ENCODE measurements around the gene KCNQ1OT1. TPM values are rescaled to one million over a fixed set of nuclear protein-coding genes. Genes with fewer than 3 reads are reported as not detected.

The KCNQ1OT1 gene
- total RNA-seq, 1 donor from 2014 or later: 6.8 TPM

DNA sequence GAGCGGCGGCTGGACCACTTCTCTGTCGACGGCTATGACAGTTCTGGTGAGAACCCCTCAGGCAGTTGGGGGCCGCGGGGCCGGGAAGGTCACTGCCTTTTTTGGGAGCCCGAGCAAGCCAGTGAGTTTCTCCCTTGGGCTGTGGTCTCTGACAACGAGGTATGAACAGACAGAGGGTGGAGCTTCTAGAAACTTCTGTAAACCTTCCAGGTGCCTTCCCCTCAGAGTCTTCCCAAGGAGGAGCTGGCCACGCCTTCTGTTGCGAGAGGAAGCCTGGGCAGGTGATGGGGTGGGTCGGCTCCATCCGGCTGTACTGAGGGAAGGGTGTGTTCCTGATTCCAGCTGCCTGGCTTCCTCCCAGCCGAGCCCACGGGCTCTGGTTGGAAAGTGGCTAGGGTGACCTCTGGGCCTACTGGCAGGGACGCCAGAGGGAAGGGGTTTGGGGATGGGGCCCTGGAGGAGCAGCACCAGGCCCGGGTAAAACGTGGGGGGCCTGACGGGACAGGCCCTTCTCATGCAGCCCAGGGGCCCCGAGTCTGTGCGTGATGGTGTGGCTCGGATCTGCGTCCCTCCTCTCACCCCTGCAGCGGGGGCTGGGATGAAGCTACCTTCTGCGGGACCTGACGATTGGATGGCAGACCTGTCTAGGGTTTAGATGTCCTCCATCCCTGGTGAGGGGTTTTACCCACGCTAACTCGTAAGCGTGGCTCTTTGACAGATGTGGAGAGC, 110.8 kb downstream of the KCNQ1OT1 start:
- no peak overlapping the region for H3K9ac ChIP-seq (ENCODE audit: low read depth in 1 of 3, low read length in 3 of 3)
- peaks cover 0 to 2% (median 0%) of the 10 kb centered on the region in 3 donors for H3K4me1 ChIP-seq (ENCODE audit: control insufficient read depth in 3 of 3, insufficient read depth in 3 of 3, low read length in 3 of 3)
- no peaks in the 10 kb centered on the region for H3K9me3 ChIP-seq (ENCODE audit: control insufficient read depth in 3 of 3, low read length in 3 of 3)
- no peak overlapping the region for H3K4me3 ChIP-seq (ENCODE audit: low read length in 3 of 3)
- peaks cover 0 to 8% (median 7%) of the 10 kb centered on the region in 3 donors for H3K27me3 ChIP-seq (ENCODE audit: control insufficient read depth in 3 of 3, insufficient read depth in 3 of 3, low read length in 3 of 3)
- H3K36me3 ChIP-seq (ENCODE audit: control insufficient read depth in 3 of 3, insufficient read depth in 3 of 3, low read length in 3 of 3): no peaks in the 10 kb centered on the region
- H3K27ac ChIP-seq (ENCODE audit: low read depth, low read length): no peak overlapping the region

DNA sequence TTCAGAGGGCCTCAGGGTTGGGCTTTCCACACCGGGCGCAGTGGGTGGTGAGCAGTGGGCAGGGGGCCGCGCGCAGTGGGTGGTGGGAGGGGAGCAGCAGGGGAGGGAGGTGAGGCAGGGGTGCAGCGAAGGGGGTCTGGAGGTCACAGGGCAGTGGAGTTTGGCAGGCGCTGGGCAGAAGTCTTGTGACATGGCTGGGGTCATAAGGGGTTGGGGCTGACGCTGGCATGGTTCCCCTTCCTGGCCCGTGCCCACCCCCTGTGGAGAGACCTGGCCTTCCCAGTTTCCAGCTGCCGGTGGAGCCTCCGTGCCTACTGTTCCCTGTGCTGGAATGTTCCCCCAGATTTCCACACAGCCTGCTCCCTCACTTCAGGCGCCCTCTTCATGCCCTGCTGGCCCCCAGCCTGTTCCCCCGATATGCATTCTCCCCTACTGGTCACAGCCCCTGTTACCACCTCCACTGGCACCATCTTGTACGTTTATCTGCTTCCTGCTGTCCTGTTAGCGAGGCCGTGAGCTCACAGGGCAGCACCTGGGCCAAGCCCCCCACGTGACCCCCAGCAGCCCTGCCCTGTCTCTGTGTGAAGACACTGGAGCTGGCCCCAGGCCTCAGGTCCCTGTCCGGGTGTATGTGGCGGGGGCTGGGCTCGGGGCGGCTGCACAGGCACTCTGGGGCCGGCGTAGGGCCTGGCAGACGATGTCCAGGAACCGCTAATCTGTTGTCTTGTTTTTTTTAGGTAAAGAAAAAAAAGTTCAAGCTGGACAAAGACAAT, 111.6 kb downstream of the KCNQ1OT1 start:
- H3K27me3 ChIP-seq (ENCODE audit: control insufficient read depth in 3 of 3, insufficient read depth in 3 of 3, low read length in 3 of 3): peaks cover 0 to 8% (median 7%) of the 10 kb centered on the region in 3 donors
- no peak overlapping the region for H3K9ac ChIP-seq (ENCODE audit: low read depth in 1 of 3, low read length in 3 of 3)
- no peaks in the 10 kb centered on the region for H3K9me3 ChIP-seq (ENCODE audit: control insufficient read depth in 3 of 3, low read length in 3 of 3)
- H3K4me1 ChIP-seq (ENCODE audit: control insufficient read depth in 3 of 3, insufficient read depth in 3 of 3, low read length in 3 of 3): peaks cover 0 to 2% (median 0%) of the 10 kb centered on the region in 3 donors
- no peak overlapping the region for H3K27ac ChIP-seq (ENCODE audit: low read depth, low read length)
- H3K4me3 ChIP-seq (ENCODE audit: low read length in 3 of 3): no peak overlapping the region
- no peaks in the 10 kb centered on the region for H3K36me3 ChIP-seq (ENCODE audit: control insufficient read depth in 3 of 3, insufficient read depth in 3 of 3, low read length in 3 of 3)

DNA sequence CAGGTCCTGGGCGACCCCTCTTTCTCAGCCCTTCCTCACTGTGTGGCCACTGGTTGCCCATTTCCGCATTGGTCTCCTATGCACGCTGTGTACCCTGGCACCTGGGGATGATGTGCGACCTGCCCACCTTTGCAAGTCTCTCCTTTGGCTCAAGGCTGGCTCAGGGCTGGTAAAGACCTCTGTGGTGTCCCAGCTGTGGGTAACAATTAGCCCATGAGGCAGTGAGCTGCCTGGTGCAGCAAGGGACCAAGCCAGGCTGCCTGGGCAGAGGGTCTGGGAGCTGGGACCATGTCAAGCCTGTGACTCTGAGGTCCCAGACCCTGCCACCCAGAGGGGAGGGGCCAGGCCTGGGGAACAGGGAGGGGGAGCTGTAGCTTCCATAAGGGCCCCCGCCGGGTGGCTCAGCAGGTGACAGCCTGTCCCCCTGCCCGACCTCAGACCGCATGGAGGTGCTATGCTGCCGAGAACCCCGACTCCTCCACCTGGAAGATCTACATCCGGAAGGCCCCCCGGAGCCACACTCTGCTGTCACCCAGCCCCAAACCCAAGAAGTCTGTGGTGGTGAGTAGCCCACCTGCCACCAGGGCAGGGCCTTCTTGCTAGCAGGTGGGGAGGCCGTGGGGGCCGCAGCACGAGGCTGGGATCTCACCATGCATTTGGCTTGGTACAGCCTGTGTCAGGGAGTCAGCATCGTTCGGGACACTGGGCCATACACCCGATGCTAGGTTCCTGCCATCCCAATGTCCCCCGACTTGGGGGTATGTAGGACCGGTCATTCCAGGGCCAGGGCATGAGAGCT, 112.5 kb downstream of the KCNQ1OT1 start:
- no peak overlapping the region for H3K4me3 ChIP-seq (ENCODE audit: low read length in 3 of 3)
- no peaks in the 10 kb centered on the region for H3K36me3 ChIP-seq (ENCODE audit: control insufficient read depth in 3 of 3, insufficient read depth in 3 of 3, low read length in 3 of 3)
- no peak overlapping the region for H3K9ac ChIP-seq (ENCODE audit: low read depth in 1 of 3, low read length in 3 of 3)
- H3K9me3 ChIP-seq (ENCODE audit: control insufficient read depth in 3 of 3, low read length in 3 of 3): no peaks in the 10 kb centered on the region
- peaks cover 0 to 2% (median 0%) of the 10 kb centered on the region in 3 donors for H3K4me1 ChIP-seq (ENCODE audit: control insufficient read depth in 3 of 3, insufficient read depth in 3 of 3, low read length in 3 of 3)
- no peak overlapping the region for H3K27ac ChIP-seq (ENCODE audit: low read depth, low read length)
- peaks cover 0 to 8% (median 7%) of the 10 kb centered on the region in 3 donors for H3K27me3 ChIP-seq (ENCODE audit: control insufficient read depth in 3 of 3, insufficient read depth in 3 of 3, low read length in 3 of 3)

DNA sequence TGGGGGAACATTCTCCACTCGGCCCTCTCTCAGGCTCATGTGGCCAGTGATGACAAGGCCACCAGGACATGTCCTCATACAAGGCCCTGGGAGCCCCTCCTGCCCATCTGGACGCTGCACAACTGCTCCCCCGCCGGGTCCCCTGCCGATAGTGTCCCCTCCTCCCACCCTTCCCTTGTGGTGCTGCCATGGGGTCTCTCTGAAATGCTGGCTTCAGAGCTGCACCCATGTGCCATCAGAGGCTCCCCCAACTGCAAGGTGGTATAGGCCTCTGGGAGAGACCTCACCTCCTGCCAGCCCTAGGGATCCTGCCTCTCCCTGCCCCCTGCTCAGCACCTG, 113.0 kb downstream of the KCNQ1OT1 start:
- no peak overlapping the region for H3K27ac ChIP-seq (ENCODE audit: low read depth, low read length)
- peaks cover 0 to 2% (median 0%) of the 10 kb centered on the region in 3 donors for H3K4me1 ChIP-seq (ENCODE audit: control insufficient read depth in 3 of 3, insufficient read depth in 3 of 3, low read length in 3 of 3)
- H3K9ac ChIP-seq (ENCODE audit: low read depth in 1 of 3, low read length in 3 of 3): no peak overlapping the region
- no peaks in the 10 kb centered on the region for H3K9me3 ChIP-seq (ENCODE audit: control insufficient read depth in 3 of 3, low read length in 3 of 3)
- no peaks in the 10 kb centered on the region for H3K36me3 ChIP-seq (ENCODE audit: control insufficient read depth in 3 of 3, insufficient read depth in 3 of 3, low read length in 3 of 3)
- H3K4me3 ChIP-seq (ENCODE audit: low read length in 3 of 3): no peak overlapping the region
- H3K27me3 ChIP-seq (ENCODE audit: control insufficient read depth in 3 of 3, insufficient read depth in 3 of 3, low read length in 3 of 3): peaks cover 0 to 7% (median 3%) of the 10 kb centered on the region in 3 donors

DNA sequence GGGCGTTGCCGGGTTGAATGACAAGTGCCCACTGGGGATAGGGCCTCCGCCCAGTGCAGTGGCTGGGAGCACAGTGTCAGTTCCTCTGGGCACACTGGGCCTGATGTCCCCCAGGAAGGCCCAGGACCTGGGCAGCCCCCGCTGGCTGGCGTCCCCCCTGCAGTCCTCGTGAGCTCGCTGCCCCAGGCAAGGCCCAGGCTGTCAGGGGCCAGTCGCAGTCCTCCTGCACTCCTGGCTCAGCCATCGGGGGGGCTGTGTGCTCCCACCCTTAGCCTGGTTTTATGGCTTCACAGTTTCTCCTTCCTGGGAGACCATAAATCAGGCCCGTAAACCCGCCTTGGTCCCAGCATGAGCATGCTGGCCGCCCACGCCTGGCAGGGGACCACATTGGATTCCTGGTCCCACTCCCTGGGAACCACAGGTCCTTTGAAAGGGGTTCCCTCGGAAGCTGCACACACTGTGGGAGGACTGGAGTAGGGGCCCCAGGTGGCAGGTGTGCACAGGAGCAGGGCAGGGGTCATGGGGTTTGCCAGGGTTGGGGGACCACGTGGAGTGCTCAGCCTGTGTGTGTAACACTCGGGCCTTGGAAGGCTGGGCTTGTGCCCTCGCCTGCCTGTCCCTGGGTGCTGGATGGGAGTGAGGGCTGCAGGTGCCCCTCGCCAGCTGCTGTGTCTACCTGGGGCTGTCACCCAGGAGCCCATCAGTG, 113.6 kb downstream of the KCNQ1OT1 start:
- peaks cover 0 to 7% (median 3%) of the 10 kb centered on the region in 3 donors for H3K27me3 ChIP-seq (ENCODE audit: control insufficient read depth in 3 of 3, insufficient read depth in 3 of 3, low read length in 3 of 3)
- no peaks in the 10 kb centered on the region for H3K9me3 ChIP-seq (ENCODE audit: control insufficient read depth in 3 of 3, low read length in 3 of 3)
- peaks cover 0 to 2% (median 0%) of the 10 kb centered on the region in 3 donors for H3K4me1 ChIP-seq (ENCODE audit: control insufficient read depth in 3 of 3, insufficient read depth in 3 of 3, low read length in 3 of 3)

DNA sequence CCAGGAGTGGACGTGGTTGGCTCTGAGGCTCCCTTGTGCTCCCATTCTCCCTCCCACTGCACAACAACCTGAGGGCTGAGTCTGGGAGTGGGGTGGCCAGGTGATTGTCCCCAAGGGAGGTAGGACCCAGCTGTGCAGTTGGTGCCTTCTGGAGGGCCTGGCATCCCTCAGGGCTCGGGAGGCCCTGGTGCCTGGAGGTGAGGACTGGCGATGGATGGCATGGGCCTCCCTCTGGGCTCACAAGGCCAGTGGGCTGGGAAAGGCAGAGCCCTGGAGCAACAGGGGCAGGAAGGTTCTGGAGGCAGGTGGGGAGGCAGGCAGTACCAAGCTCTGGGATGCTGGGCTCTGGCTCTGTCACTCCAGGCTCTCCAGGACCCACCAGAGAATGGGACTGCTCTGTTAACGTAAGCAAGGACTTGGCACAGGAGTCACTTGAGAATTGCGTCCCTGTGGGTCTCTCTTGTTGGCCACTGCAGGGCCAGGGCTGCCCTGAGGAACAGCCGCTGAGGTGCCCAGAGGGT, 114.2 kb downstream of the KCNQ1OT1 start:
- Histone ChIP-seq H3K4me3 (ENCODE audit: low read length in 3 of 3) (no peak overlapping the region), H3K36me3 (ENCODE audit: control insufficient read depth in 3 of 3, insufficient read depth in 3 of 3, low read length in 3 of 3) (no peaks in the 10 kb centered on the region), H3K9ac (ENCODE audit: low read depth in 1 of 3, low read length in 3 of 3) (no peak overlapping the region), H3K4me1 (ENCODE audit: control insufficient read depth in 3 of 3, insufficient read depth in 3 of 3, low read length in 3 of 3) (peaks cover 0 to 2% (median 0%) of the 10 kb centered on the region in 3 donors), H3K9me3 (ENCODE audit: control insufficient read depth in 3 of 3, low read length in 3 of 3) (no peaks in the 10 kb centered on the region), H3K27me3 (ENCODE audit: control insufficient read depth in 3 of 3, insufficient read depth in 3 of 3, low read length in 3 of 3) (peaks cover 0 to 3% (median 3%) of the 10 kb centered on the region in 3 donors), H3K27ac (ENCODE audit: low read depth, low read length) (no peak overlapping the region)

More for the DNA sequence above, 113.6 kb downstream of the KCNQ1OT1 start:
- Histone ChIP-seq H3K27ac (ENCODE audit: low read depth, low read length) (no peak overlapping the region), H3K36me3 (ENCODE audit: control insufficient read depth in 3 of 3, insufficient read depth in 3 of 3, low read length in 3 of 3) (no peaks in the 10 kb centered on the region), H3K4me3 (ENCODE audit: low read length in 3 of 3) (no peak overlapping the region), H3K9ac (ENCODE audit: low read depth in 1 of 3, low read length in 3 of 3) (no peak overlapping the region)

DNA sequence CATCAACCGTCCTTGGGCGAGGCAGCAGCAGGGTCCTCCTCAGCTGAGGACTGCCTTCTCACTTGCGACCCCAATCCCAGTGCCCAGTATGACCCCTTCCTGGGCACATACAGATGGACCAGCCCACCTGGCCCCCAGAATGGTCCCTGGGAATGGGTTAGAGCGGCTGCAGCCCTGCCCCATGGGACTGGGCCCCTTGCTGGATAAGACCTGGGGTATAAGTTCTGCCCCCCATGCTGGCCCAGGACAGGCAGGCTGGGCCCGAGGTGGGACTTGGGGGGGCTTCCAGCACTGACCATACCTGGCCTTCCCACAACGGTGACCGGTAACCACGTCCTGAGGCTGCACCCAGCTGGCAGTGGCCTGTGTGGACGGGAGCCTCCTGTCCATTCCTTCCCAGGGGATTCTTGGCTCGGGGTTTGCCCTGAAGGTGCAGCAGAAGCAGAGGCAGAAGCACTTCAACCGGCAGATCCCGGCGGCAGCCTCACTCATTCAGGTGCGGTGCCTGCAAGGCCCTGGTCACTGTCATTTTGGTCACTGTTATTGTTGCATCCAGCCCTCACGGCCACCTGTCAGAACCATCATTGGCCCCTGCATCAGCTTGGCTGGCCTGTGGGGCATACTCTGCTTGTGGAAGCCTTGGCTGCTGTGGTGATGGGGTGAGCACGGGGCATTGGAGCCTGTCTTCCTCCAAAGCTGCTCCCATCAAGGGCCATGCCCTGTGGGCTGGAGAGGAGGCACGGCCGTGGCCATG, 114.8 kb downstream of the KCNQ1OT1 start:
- no peak overlapping the region for H3K4me3 ChIP-seq (ENCODE audit: low read length in 3 of 3)
- H3K4me1 ChIP-seq (ENCODE audit: control insufficient read depth in 3 of 3, insufficient read depth in 3 of 3, low read length in 3 of 3): peaks cover 0 to 2% (median 0%) of the 10 kb centered on the region in 3 donors
- H3K9me3 ChIP-seq (ENCODE audit: control insufficient read depth in 3 of 3, low read length in 3 of 3): no peaks in the 10 kb centered on the region
- H3K27me3 ChIP-seq (ENCODE audit: control insufficient read depth in 3 of 3, insufficient read depth in 3 of 3, low read length in 3 of 3): peaks cover 0 to 3% (median 3%) of the 10 kb centered on the region in 3 donors
- no peak overlapping the region for H3K9ac ChIP-seq (ENCODE audit: low read depth in 1 of 3, low read length in 3 of 3)
- no peaks in the 10 kb centered on the region for H3K36me3 ChIP-seq (ENCODE audit: control insufficient read depth in 3 of 3, insufficient read depth in 3 of 3, low read length in 3 of 3)
- H3K27ac ChIP-seq (ENCODE audit: low read depth, low read length): no peak overlapping the region

DNA sequence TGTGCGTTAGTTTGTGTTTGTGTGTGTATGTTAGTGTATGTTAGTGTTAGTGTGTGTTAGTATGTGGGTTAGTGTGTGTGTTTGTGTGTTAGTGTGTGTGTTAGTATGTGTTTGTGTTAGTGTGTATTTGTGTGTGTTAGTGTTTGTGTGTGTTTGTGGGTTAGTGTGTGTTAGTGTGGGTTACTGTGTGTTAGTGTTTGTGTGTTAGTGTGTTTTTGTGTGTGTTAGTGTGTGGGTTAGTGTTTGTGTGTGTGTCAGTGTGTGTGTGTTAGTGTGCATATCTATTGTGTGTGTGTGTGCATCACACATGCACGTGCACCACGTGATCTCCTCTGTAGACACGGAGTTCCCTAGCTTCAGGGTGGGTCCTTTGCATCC, 115.4 kb downstream of the KCNQ1OT1 start:
- Histone ChIP-seq H3K9me3 (ENCODE audit: control insufficient read depth in 3 of 3, low read length in 3 of 3) (no peaks in the 10 kb centered on the region), H3K27me3 (ENCODE audit: control insufficient read depth in 3 of 3, insufficient read depth in 3 of 3, low read length in 3 of 3) (peaks cover 0 to 3% (median 3%) of the 10 kb centered on the region in 3 donors), H3K9ac (ENCODE audit: low read depth in 1 of 3, low read length in 3 of 3) (no peak overlapping the region), H3K4me3 (ENCODE audit: low read length in 3 of 3) (no peak overlapping the region), H3K27ac (ENCODE audit: low read depth, low read length) (no peak overlapping the region), H3K36me3 (ENCODE audit: control insufficient read depth in 3 of 3, insufficient read depth in 3 of 3, low read length in 3 of 3) (no peaks in the 10 kb centered on the region), H3K4me1 (ENCODE audit: control insufficient read depth in 3 of 3, insufficient read depth in 3 of 3, low read length in 3 of 3) (peaks cover 0 to under 1% (median 0%) of the 10 kb centered on the region in 3 donors)

DNA sequence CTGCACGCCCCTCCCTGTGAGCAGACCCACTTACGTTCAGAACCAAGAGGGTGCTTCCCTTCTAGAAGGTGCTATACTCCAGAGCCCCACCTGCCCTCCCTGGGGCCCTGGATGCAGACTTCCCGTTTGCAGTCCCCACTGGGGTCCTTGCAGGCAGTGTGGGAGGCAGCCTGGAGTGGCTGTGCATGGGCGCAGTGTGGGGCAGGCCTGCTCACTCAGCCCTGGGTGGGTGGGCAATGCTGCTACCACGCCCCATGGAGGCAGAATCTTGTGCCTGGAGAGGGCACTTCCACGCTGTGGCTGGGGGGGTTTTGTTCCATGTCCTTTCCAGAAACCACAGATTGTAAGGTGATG, 116.2 kb downstream of the KCNQ1OT1 start:
- Histone ChIP-seq H3K9ac (ENCODE audit: low read depth in 1 of 3, low read length in 3 of 3) (no peak overlapping the region), H3K9me3 (ENCODE audit: control insufficient read depth in 3 of 3, low read length in 3 of 3) (no peaks in the 10 kb centered on the region), H3K27ac (ENCODE audit: low read depth, low read length) (no peak overlapping the region), H3K27me3 (ENCODE audit: control insufficient read depth in 3 of 3, insufficient read depth in 3 of 3, low read length in 3 of 3) (peaks cover 0 to 3% (median 3%) of the 10 kb centered on the region in 3 donors), H3K4me1 (ENCODE audit: control insufficient read depth in 3 of 3, insufficient read depth in 3 of 3, low read length in 3 of 3) (no peaks in the 10 kb centered on the region), H3K4me3 (ENCODE audit: low read length in 3 of 3) (no peak overlapping the region), H3K36me3 (ENCODE audit: control insufficient read depth in 3 of 3, insufficient read depth in 3 of 3, low read length in 3 of 3) (no peaks in the 10 kb centered on the region)

Data from skeletal muscle tissue (tissue), 4 donors.